Esophagus muscularis mucosa (tissue), 4 donors: Measurements from ENCODE around the gene RAX. TPM values are rescaled to one million over a fixed set of nuclear protein-coding genes. Genes with fewer than 3 reads are reported as not detected.
A peak's percentile ranks its signal among the peaks of the same experiment; 100 is the strongest.

ENCODE experiments used
- DNase-seq: peaks from one replicate; pipeline ENCODE4 v3.0.0-alpha.2; 2017; ENCODE audit errors: extremely low spot score
- H3K27ac ChIP-seq, 4 donors: fragments of 200-600 bp; sonication (generic); replicated peaks in 1 of 4; 1 replicate in 3 of 4; 2 replicates in 1 of 4; pipeline ENCODE4 v1.5.1; 2016 to 2019; ENCODE audit warnings: mild to moderate bottlenecking in 1 of 4
- H3K27me3 ChIP-seq, 4 donors: fragments of 200-600 bp; sonication (generic); one replicate each; pipeline versions ENCODE4 v1.5.1 to v1.6.0; 2016 to 2019
- H3K36me3 ChIP-seq, 4 donors: fragments of 200-600 bp; sonication (generic); one replicate each; pipeline ENCODE4 v1.5.1; 2016 to 2019
- H3K4me1 ChIP-seq, 4 donors: fragments of 200-600 bp; sonication (generic); one replicate each; pipeline ENCODE4 v1.5.1; 2016 to 2019
- H3K4me3 ChIP-seq, 4 donors: fragments of 200-600 bp; sonication (generic); 1 replicate in 2 of 4; 2 replicates in 2 of 4; pipeline ENCODE4 v1.5.1; 2016 to 2019; ENCODE audit warnings: mild to moderate bottlenecking in 4 of 4, moderate library complexity in 1 of 4
- H3K9me3 ChIP-seq, 4 donors: fragments of 200-600 bp; sonication (generic); 1 replicate in 3 of 4; 2 replicates in 1 of 4; pipeline ENCODE4 v1.5.1; 2016 to 2019
- EP300 ChIP-seq: sonication (generic); formaldehyde crosslinking; IDR thresholded peaks from one replicate; pipeline ENCODE4 v1.6.1; 2017; ENCODE audit warnings: antibody characterized with exemption
- POLR2A ChIP-seq: fragments of 450-650 bp; IDR thresholded peaks from one replicate; pipeline ENCODE4 v1.6.1; 2017; ENCODE audit warnings: antibody characterized with exemption, moderate library complexity, mild to moderate bottlenecking, low read depth
- POLR2AphosphoS5 ChIP-seq, 2 donors: sonication (generic); formaldehyde crosslinking; IDR thresholded peaks; one replicate each; pipeline ENCODE4 v1.6.1; 2017; ENCODE audit warnings: antibody characterized with exemption in 2 of 2
- WGBS: methylation state at CpG from one replicate; pipeline ENCODE4 v1.1.5; 2018; 5-methylcytosine and 5-hydroxymethylcytosine counted together
- intact Hi-C: fragments of 100-400 bp; cut with DNase I; formaldehyde crosslinking; loops from one replicate; pipeline ENCODE4 v1.15.1; 2023
- total RNA-seq, 4 donors: library from RNA; depleted of rRNA; stranded (reverse); fragments of >200 nt; gene quantifications; one replicate each; pipeline versions ENCODE4 v1.1.0 to v1.2.1, GENCODE V29; 2016
- TF ChIP-seq, protein P1 (sequence below), 3 experiments: fragments of 200-600 bp in 2 of 3; fragments of 450-650 bp in 1 of 3; sonication (generic) in 2 of 3; IDR thresholded peaks; one replicate each; pipeline ENCODE4 v1.5.1; 2017 to 2019; ENCODE audit warnings: antibody characterized with exemption in 3 of 3, mild to moderate bottlenecking in 2 of 3, moderate library complexity in 1 of 3

RAX gene
- total RNA-seq, 4 donors from 2014 or later = not detected

DNA sequence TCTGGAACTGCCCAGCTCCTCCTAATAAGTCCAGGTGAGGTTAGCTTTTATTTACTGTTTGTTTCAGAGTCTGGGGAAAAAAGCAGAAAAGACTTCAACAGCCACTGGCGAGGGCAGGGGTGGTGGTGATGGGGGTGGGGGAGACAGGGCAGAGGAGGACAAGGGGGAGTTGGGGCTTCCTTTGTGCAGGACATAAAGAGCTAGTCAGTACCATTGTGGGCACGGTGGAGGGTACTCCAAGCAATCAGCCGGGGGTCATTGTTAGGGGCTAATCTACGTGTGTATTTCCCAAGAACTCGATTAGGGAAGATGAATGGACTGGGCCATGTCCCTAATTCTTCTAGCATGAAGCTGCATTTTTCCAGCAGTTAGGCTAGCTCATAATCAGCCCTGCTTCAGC lies 2.8 kb upstream of the RAX start:
- Histone ChIP-seq H3K4me3 (no peak overlapping the region), H3K27me3 (peaks cover 3 to 95% (median 39%) of the 10 kb centered on the region in 4 donors), H3K27ac (no peak overlapping the region), H3K4me1 (peaks cover 13 to 29% (median 26%) of the 10 kb centered on the region in 4 donors), H3K9me3 (no peaks in the 10 kb centered on the region), H3K36me3 (no peaks in the 10 kb centered on the region)
- intact Hi-C loops = no loop called here
- 20% methylated on average over 5 of the region's 5 CpGs for whole genome bisulfite sequencing
- DNase-seq = peak; percentile 55
- TF ChIP-seq POLR2AphosphoS5 (IDR thresholded peaks at IDR 0.05) (no peak), EP300 (no peak), POLR2A (no peak)
- TF ChIP-seq, protein P1, sequence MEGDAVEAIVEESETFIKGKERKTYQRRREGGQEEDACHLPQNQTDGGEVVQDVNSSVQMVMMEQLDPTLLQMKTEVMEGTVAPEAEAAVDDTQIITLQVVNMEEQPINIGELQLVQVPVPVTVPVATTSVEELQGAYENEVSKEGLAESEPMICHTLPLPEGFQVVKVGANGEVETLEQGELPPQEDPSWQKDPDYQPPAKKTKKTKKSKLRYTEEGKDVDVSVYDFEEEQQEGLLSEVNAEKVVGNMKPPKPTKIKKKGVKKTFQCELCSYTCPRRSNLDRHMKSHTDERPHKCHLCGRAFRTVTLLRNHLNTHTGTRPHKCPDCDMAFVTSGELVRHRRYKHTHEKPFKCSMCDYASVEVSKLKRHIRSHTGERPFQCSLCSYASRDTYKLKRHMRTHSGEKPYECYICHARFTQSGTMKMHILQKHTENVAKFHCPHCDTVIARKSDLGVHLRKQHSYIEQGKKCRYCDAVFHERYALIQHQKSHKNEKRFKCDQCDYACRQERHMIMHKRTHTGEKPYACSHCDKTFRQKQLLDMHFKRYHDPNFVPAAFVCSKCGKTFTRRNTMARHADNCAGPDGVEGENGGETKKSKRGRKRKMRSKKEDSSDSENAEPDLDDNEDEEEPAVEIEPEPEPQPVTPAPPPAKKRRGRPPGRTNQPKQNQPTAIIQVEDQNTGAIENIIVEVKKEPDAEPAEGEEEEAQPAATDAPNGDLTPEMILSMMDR (IDR thresholded peaks at IDR 0.05) = no peak

DNA sequence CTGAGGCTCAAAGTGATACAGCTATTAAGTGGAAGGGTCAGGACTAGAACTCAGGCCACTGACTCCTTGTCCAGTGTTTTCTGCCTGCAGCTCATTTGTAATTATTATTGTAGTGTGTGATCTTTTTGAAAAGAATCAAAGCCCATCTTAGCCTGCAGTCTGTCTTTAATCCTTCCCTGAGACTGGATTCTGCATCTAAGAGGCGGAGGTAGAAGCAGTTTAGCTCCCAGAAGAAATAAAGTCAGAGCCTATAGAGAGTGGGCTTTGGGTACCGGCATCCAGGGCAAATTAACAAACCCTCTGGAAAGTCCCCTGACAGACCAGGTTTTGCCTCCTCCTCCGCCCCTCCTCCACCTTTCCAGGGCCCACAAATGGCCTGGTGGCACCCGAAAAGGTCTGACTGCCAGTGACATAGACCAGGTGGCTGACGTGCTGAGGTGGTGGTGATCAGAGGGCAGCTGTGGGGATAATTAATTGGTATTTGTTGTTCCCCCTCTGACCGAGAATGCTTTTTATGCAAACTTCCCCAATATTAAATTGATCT lies 2.2 kb upstream of the RAX start:
- intact Hi-C loops = no loop called here
- Histone ChIP-seq H3K36me3 (no peaks in the 10 kb centered on the region), H3K4me3 (no peak overlapping the region), H3K4me1 (peaks cover 13 to 29% (median 26%) of the 10 kb centered on the region in 4 donors), H3K27ac (no peak overlapping the region), H3K9me3 (no peaks in the 10 kb centered on the region), H3K27me3 (peaks cover 3 to 95% (median 45%) of the 10 kb centered on the region in 4 donors)
- DNase-seq = peak; percentile 79
- WGBS = 23% methylated on average over 6 of the region's 6 CpGs
- TF ChIP-seq POLR2A = no peak
- TF ChIP-seq POLR2AphosphoS5 (IDR thresholded peaks at IDR 0.05) = no peak

DNA sequence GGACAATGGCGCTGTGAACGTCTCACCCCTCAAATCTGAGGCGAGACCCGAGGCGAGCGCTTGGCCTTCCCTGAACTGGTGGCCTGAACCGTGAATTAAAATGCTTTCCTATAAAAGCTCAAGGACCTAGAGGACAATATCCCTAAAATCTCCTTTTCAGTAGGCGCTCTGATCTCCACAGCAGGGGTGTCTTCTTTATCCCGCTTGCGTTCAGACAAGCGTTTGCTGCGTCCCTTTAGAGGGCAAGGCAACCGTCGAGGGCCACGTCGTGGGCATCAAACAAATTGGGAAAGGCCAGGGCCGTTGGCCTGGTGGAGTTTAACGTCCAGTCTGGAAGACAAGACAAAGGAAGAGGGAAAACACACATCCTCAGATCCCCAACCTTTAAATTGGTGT lies 1.3 kb upstream of the RAX start:
- Histone ChIP-seq H3K36me3 (no peaks in the 10 kb centered on the region), H3K27ac (no peak overlapping the region), H3K9me3 (no peaks in the 10 kb centered on the region), H3K4me1 (peaks cover 13 to 33% (median 30%) of the 10 kb centered on the region in 4 donors), H3K27me3 (peaks cover 3 to 95% (median 53%) of the 10 kb centered on the region in 4 donors), H3K4me3 (no peak overlapping the region)
- peak; percentile 37 for DNase-seq
- TF ChIP-seq, protein P1 (IDR thresholded peaks at IDR 0.05) = no peak
- TF ChIP-seq EP300 = no peak
- no peak for TF ChIP-seq POLR2AphosphoS5 (IDR thresholded peaks at IDR 0.05)
- no peak for TF ChIP-seq POLR2A
- 29% methylated on average over 12 of the region's 18 CpGs for WGBS
- intact Hi-C loops = no loop called here

DNA sequence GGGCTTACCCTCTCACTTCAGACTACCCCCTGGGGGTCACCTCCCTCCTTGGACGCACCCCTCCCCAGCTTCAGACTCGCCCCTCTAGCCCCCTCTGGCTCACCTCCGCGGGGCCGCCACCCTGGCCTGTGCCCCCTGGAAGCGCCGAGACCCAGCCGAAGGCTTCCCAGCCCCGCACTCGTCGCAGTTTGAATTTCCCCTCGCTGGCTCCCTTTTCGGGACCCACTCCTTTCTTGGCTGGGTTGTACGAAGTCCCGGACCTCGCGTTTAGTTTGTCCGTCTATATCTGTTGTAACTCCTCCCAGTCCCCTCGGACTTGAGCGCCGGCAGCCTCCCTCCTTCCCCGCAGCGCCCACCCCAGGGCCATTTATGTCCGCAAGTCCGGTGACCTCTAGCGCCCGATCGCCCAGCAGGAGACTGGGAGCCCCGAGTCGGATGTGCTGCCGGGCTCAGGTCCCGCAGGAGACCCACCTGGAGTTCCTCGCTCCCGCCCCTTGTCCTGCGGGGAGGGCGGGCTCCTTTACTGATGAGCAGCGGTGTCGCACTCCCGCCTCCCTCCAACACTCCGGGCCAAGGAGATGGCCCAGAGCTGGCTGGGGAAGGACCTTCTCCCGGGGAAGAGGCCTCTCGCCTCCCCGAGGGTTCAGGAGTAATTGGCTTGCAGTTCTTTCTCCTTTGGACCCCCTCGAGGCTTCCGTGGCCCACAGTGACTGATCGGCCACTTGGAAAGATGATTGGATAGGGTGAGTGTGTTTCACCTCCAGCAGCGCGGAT lies 692 bp upstream of the RAX start:
- Histone ChIP-seq H3K27ac (no peak overlapping the region), H3K27me3 (peaks cover 3 to 97% (median 55%) of the 10 kb centered on the region in 4 donors), H3K9me3 (no peaks in the 10 kb centered on the region), H3K4me3 (peak overlapping the region in 3 of 4 donors; percentile 25 to 52 (median 43)), H3K36me3 (no peaks in the 10 kb centered on the region), H3K4me1 (peaks cover 13 to 37% (median 35%) of the 10 kb centered on the region in 4 donors)
- DNase-seq = peak; percentile 87
- WGBS = 2% methylated on average over 35 of the region's 48 CpGs
- no peak for TF ChIP-seq POLR2AphosphoS5 (IDR thresholded peaks at IDR 0.05)
- no peak for TF ChIP-seq EP300
- TF ChIP-seq, protein P1 (IDR thresholded peaks at IDR 0.05) = no peak
- TF ChIP-seq POLR2A = no peak
- intact Hi-C loops = no loop called here

DNA sequence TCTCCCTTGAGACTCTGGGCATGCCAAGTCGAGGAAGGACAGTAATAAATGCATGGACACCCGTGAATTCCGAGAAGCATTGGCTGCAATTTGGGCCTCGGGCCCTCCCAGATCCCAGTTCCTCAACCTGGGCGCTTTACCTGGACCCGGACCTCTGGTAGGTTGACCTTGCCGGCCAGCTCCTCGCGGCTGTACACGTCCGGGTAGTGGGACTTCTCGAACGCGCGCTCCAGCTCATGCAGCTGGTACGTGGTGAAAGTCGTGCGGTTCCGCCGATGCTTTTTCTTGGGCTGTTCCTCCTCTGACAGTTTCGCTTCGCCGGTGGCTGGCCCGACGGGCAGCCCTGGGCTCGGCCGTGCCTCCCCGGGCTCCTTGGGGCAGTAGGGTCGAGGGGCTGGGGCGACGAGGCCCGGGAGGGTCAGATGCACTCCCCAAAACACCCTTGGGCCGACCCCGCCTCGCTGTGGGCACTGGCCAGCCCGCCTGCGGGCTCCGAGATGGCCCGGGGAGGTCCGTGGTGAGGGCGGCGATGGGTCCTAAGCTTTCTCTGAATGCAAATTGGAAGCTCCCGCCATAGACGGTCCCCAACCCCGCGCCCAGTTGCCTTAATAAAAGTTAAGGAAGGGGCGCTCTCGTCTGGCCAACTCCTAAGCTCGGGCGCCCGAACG lies 899 bp downstream of the RAX start:
- peaks cover 24 to 53% (median 51%) of the 10 kb centered on the region in 4 donors for H3K4me1 ChIP-seq
- peaks cover 3 to 100% (median 69%) of the 10 kb centered on the region in 4 donors for H3K27me3 ChIP-seq
- peak overlapping the region; percentile 25 to 52 (median 40) for H3K4me3 ChIP-seq
- H3K9me3 ChIP-seq = no peaks in the 10 kb centered on the region
- no peaks in the 10 kb centered on the region for H3K36me3 ChIP-seq
- WGBS = 7% methylated on average over 15 of the region's 52 CpGs
- H3K27ac ChIP-seq = no peak overlapping the region
- peak; percentile 89 for DNase-seq
- TF ChIP-seq EP300 (no peak), POLR2AphosphoS5 (IDR thresholded peaks at IDR 0.05) (no peak), POLR2A (no peak)
- TF ChIP-seq, protein P1 (IDR thresholded peaks at IDR 0.05) = no peak
- intact Hi-C loops = no loop called here
